Left hindlimb (tissue), 1 donor: Measurements from ENCODE around the gene EFNA5.
"Not testable (repeated sequence)": the region's sequence is repeated elsewhere in the genome, so short reads cannot be mapped to it uniquely, and the experiment has no call there.

ENCODE experiments used
- DNase-seq: peaks from one replicate; pipeline ENCODE4 v3.0.0-alpha.2; 2018

EFNA5 gene

DNA sequence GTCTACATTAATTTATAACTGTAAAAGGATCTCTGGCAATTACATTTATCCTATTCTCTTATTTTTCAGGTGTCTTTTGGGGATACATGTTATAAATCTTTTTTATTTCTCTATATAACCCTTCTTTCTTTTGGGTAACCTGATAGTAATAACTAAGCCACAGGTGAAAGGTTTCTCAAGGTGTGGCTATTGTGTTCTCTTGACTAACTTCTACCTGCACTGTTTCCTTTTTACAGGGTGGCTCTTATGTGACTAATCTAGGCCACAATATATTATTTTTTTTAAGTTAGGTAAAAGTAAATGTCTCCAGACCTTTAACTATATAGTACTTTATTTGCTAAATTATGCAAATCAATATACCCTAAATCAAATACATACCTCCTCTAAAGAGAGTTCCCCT is 193.2 kb downstream of the EFNA5 start:
- DNase-seq, result no peak

DNA sequence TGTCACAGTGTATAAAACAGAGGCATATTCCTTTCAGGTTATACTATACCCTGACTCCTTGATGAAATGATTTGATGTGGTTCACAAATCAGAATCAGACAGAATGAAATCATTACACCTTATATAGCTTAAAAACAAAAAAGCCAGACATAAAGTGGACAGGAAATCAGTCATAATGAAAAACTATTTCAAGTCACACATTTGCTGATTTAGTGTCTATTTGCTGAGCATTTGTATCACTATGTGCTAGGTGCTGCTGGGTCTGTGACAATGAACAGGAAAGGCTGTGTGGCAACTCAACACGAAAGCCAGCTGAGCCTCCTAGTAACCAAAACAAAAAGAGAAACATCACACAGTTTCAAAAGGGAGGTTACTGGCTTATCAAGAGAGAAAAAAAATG is 194.0 kb downstream of the EFNA5 start:
- no peak for DNase-seq

DNA sequence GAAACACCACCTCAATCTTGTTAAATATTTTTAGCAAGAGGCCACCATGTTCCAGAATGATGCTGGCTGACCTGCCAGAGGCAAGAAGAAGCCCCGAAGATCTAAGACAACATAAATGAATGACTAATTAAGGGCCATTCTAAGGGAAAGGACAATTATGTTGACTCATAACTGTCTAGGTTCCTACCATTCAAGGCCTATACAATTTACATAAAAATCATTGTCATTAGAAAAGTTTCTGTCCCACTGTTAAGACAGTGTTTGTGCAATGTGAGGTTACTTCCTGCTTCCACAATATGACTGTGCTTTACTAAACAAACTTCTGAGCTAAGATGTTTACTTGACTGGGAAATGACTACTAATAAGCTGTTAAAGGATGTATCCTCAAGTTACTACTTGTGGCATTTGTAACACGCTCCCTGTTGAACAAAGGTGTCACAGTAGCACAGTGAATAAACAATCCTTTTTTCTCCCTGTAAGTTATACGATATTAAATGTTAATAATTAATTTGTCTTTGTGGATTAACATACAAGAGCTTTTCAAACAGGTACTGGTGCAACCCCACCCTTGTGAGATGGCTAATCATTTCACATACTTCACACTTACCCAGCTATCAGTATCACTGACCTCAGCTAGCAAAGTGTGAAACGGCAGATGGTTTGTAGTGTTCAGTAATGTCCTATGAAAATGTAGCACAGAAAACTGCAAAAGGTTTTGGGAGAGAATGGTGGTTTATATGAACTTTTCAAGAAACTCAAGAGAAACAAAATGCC is 195.8 kb downstream of the EFNA5 start:
- DNase-seq, result no peak

DNA sequence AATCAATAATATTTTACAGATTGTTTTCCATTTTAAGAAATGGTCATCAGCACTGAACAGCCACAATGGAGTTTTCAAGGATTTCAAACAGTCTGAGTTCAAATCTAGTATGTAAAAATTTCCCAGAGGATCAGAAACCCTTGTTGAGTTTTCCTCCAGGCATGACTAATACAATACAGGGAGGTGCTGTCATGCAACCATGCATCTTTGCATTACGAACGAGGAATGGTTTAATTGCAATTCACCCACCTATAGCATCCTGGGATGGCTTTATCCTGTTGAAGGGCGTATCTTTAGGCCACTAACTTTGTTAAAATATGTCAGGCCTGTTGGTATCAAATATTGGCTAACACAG is 196.4 kb downstream of the EFNA5 start:
- DNase-seq, result no peak

DNA sequence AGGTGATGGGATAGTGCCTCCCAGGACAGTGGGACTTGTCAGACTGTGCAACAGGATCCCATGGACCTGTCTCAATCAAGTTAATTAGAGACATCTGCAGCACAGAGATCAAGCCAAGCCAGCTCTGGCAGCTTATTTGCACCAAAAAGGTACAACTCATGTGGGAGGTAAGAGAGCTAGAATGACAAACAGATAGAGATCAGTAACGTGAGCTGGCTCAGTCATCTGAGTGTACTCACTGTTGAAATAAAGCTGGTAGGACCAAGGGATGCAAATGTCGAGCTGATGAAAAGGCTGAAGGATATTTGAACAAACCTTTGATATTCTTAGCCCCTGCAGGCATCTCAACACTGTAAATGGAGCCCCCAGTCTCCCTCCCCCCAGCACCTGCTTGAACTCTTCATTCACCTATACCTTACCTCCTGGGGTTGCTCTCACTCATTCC is 198.1 kb downstream of the EFNA5 start:
- DNase-seq, result no peak

DNA sequence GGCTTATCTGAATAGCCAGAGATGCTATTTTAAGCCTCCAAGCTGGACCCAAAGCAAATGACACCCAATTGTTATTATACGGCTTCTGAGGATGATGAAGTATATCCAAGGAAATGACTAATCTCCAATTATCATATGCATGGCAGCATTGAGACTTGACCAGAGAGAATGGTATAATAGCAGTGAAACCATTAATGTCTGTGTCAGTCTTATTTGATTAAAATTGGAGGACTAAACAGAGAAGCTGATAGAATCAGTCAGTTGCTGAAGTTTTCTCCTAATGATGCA is 200.5 kb downstream of the EFNA5 start:
- DNase-seq, result no peak

DNA sequence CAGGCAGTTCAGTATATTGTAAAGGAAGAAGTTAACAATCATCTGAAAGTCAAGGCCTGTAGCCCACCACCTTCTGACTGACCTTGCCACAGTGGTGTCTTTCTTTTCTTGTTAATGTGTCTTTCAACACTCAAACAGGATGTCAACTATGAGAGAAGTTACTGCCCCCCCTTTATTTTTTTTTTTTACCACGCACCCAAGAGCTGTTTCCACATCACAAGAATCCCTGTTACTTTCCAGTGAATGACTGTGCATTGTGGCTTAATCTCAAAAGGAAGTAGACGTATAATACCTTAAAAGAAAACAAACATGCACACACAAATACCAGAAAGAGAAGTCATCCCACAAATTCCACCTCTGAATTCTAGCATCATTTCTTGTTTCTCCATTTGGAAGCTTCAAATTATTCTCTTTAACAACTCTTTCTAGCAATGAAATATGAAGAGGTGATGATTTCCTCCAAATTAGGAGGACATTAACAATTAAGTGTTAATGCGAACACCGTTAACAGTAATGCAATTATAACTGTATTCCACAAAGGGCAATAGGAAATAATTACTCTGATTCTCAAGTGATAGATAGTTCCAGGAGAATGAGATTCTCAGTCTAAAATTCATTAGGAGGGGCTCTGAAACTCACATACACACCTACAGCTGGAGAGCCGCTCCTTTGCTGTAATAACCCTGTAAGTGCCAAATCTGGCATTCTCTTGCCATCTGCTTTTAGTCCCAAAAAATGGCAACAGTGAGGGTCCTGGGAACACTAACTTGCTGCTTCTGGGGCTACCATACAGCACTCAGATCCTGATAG is 201.0 kb downstream of the EFNA5 start:
- DNase-seq, result no peak

DNA sequence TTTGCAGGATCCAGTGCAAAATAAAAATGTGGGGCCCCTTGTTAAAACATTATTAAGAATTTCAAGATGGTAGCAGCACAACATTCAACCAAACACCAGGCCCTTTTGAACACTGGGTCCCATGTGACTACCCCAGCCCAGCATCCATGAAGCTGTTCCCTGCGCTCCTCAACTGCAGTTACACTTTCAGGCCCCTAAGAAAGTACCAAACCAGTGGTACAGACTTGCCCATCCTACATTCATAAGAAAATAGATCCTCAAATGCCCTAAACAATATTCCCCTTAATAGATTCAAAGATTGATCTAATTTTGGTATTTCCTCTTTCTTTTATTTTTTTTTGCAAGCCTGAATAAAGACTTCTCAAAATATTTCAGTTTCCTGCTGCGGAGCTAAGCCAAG is 201.7 kb downstream of the EFNA5 start:
- DNase-seq, result no peak

DNA sequence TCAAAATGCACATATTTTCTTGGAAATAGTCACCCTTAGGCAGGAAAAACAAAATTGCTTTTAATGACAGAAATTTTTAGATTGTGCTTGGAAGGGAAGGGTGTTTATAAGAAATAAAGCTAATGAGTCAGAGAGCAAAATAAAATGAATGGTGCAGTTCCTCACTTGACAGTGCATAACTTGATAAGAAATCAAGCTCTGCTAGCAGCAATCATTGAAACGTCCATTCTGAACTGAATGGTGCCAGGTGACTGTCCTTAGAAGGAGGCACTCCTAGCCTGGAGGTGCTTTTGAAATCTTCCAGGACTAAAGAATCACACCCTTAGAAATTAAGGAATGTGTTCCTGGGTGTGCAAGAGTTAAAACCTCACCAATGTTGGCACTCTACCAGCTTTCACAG is 202.5 kb downstream of the EFNA5 start:
- DNase-seq, result no peak

DNA sequence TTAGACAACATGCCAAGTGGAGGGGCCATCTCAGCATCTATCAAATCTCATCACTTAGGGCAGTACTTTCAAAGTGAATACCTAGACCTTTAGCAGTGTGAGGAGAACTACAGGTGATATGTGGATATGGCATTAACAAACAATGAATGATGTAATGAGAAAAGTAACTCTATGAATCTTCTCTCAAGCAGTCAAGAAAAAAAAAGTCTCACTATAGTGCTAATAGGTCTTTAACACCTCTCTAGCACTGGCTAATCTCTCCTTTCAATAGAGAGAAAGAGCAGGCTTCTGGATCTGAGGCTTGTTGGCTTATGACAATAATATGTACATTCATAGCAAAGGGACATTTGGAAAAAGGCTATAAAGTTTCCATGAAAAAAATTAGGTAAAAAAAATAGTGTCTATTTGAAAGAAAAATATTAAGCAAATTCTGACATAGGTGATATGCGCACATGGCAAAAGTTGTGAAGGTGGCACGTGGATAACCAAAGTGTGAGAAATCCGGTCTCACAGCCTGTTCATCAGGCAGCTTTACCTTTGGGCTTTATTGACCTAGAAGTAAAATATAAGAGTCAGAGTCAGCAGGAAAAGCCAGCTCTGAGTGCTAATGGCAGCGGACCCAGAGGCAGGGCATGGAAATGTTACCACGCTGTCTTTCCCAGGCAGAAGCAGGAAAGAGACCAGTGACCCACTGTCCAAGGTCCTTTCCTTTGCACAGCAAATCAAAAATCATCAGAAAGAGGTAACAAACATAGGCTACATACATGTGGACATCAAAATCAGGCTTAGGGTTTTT is 203.4 kb downstream of the EFNA5 start:
- no peak for DNase-seq

DNA sequence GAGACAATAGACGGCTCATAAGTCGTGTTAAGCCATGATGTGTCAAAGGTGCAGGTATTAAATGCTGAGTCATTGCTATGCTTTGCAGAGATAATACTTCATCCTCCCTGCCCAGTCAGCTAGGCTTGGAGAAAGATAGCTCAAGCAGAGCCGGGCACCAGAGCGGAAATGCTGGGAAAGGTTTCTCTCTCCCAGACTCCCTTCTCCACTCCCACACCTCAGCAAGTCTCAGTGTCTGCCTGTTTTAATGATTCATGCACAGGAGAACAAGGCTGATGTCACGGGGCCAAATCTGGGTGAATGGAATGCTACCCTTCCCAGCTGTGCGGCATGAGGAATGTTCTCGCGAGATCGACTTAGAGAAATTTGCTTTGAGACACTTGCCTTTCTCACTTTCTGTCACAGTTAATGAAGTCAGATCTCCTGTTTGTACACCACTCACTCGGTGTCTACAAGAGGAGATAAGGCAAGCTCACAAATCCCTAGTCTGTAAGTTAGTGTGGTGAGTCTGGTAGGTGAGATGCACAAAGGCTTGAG is 204.4 kb downstream of the EFNA5 start:
- DNase-seq, result no peak

DNA sequence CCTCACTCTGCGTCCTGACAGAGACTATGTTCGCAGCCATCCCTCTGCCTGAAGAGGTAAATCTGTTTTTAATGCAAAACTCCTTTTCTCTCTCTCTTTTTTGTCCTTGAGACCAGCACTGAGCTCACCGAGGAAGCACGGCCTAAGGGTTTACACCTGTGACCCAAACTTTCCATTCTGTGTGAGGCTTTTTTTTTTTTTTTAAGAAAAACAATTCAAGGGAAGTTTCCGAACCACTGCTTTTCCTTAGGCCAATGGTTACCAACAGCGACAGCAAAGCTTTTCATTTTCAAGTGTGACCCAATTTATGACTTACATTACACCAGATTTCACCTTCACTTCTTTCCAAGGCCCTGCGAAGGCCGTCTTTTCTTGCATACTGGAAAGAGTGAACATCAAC is 205.9 kb downstream of the EFNA5 start:
- DNase-seq, result no peak

DNA sequence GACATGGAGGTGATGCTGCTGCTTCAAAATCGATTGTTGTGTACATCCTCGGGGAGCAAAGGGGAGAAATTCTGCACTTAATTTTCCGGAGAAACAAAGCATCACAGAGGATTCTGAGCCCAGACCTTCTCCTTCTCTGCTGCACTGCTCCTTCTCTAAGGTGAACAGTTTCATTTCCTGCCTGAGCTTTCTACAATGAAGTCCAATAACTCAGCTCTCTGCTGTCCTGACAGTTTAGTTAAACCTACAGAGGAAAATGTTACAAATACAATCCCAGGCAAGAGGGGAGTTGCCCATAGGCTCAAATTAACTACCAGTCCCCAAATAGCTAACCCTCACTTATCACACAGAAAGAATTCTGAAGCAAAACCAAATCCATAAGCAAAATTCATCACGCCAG is 206.3 kb downstream of the EFNA5 start:
- DNase-seq, result no peak

DNA sequence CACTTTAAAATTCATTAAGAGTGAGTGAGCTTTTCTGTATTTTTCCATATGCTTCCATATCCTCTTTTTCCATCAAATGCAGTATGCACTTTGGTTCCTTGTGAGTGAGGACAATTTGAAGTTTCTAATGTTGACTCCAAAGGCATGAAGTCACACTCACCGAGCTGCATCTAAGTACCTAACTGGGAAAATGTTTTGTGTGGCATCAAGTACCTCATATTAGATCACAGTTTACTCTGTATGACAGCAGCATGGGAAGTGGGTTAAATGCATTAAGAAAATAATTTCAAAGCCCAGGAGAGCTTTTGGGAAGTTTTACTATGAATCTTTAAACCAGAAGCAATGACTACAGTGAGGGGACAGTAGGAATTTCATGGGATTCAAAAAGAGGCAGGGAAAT is 207.0 kb downstream of the EFNA5 start:
- DNase-seq, result no peak

DNA sequence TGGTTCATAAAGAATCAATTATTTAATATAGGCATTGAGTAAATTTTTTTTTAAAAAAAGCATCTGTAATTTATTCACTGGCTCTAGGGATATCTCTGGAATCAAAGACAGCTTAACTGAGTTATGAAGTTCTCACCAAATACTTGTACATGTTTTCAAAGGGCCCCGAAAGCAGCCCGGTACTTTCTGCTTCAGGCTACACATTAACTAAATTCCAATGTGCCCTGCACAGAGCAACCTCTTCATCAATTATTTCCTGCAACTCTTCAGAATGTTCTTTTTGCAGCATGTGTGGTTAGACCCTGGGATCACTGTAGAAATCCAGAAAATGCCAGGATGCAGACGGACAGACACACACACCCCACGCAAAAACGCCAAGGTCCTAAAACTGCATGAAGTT is 209.0 kb downstream of the EFNA5 start:
- no peak for DNase-seq

DNA sequence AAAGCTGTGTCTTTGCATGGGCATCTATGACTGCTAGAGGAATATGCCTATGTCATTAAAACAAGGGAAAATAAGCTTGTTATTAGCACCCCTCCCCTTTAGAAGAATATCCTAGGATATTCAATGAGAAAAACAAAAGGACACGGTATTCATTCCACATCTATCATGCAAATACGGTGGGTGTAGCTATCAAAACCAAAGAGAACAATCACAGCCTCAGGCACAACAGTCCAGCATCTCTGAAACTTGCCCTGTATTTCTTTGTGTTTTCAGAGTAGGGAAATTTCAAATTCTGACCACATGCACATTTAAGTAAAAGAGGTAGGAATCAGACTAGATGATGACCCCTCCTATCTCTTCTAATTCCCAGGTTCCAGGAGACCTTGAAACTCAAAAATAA is 209.9 kb downstream of the EFNA5 start:
- DNase-seq, result no peak

DNA sequence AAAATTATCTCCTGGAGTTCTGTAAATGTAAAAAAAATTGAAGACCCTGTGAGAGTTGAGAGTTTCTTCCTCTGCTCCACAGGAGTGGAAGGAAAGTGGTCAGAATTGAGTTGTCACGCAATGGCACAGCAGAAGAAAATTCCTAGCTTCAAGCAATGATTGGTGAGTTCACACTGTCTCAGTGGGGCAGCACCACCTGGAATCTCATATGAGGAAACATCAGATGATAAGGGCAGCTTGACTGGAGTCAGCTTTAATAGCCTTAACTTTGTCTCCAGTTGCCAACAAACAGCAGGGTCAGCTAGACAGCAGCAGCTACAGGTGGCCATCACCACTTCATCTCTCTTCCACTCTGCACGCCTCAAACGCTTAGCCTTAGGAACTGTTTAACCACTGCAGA is 211.1 kb downstream of the EFNA5 start:
- no peak for DNase-seq

DNA sequence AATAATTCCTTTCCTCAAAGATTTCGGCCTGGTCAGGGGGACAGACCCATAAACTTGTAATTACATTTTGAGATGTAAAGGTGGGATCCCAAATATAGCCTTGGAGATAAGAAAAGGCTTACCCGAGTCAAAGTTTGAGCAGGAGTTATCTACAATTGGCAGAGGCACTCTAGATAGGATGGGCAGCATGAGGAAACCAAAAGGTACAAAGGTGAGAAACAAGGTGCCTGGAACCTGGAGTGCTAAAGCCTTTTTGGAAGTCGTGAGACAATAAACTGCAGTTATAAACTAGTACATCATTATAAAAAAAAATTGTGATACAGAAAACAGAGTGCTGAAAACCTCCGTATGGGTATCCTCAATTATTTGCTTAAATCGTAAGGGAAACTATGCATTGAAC is 212.4 kb downstream of the EFNA5 start:
- DNase-seq, result no peak

DNA sequence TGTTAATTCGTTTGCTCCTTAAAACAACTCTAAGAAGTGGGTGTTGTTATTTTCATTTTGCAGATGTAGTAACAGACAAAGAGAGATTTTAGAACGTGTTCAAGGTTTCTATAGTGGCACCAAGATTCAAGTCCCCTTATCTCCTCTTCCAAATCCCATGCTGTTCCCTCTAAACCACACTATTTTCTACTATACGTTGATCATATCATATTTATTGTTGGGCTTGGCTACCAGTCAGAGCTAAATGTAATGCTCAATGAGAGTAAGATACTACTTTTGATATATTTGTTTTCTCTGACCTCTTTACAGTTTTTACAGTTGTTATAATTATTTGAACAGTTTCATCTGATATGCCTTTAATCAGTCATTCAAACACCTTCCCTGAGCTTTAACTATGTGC is 212.9 kb downstream of the EFNA5 start:
- DNase-seq, result no peak

DNA sequence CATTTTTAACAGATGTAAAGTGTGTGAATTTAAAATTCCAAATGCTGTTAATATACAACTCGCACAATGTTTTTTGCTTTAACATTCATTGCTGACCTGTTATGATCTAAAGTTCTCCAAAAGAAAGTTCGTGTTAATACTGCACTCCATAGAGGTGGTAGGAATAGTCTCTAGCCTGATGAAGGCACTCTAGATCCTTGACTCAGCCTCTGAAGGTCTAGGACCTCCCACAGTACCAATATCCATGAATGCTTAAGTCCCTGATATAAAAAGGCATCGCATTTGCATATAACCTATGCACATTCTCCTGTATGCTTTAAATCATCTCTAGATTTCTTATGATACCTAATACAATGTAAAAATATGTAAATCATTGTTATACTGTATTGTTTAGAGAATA is 213.6 kb downstream of the EFNA5 start:
- no peak for DNase-seq

DNA sequence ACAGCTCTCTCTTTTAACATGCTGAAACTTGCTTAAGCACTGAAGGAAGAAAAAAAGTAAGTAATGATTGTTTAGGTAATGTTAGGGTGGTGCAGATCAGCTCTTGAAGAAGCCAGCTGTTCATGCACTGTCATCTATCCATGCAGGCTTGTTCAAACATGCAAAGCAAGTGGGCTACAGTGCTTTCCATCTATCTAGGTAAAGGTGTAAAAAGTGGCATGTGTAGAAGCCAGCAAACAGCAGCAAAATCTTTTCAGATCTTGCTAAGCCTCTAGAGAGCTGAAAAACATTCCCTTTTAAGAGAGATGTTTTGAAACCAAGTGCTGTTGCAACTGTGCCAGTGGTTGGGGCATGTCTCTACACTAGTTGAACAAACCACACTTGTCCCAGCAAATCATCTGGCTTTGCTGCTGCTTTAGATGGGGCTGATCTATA is 214.4 kb downstream of the EFNA5 start:
- no peak for DNase-seq

DNA sequence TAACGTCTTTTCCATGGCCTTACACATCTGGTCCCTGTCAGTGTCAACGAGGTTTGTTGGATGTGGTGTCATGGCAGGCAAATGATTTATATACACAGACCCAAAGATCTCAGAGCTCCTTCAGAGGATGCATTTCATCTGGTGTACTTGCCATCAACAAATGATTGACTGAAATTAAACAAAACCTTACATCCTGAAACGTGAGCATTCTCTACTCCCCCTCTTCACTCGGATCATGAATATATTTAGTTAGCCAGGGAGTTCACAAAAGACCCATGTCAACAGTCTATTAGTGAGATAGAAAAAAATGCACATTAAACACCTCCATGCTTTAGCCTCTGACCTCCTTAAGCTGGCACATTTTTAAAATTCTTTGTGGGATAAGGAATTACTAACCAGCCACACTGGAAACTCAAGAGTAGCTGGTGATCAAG is 215.6 kb downstream of the EFNA5 start:
- DNase-seq, result no peak

DNA sequence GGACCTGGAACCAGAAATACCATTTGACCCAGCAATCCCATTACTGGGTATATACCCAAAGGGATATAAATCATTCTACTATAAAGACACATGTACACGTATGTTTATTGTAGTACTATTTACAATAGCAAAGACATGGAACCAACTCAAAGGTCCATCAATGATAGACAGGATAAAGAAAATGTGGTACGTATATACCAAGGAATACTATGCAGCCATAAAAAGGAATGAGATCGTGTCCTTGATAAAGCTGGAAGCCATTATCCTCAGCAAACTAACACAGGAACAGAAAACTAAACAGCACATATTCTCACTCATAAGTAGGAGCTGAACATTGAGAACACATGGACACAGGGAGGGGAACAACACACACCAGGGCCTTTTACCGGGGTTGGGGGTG is 218.9 kb downstream of the EFNA5 start:
- not testable (repeated sequence) for DNase-seq

DNA sequence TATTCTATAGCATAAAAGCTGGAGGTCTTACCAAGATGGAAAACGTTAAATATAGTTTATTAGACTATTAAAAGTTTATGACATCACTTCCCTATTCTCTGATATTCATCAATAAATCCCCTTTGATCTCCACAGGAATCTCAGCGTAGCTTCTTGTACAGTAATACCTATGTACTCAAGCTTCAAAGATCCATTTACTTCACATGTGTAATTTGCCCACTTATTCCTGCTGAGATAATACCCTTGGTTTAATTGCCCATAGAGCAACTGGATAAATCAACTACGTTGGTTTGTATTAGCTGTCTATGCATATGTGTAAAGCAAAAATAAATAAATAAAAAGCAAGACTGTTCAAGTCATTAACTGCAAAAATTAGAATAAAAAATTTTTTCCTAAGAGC is 219.7 kb downstream of the EFNA5 start:
- DNase-seq, result no peak
